Activated CD8-positive, alpha-beta memory T cell treated with anti-CD3 and anti-CD28 coated beads for 36 hours (primary cell): Measurements from ENCODE around the gene FLT1. TPM values are rescaled to one million over a fixed set of nuclear protein-coding genes. Genes with fewer than 3 reads are reported as not detected.

Experiments used
- CTCF ChIA-PET: fragments of 350-600 bp; sonication (Branson Sonifier 250); formaldehyde crosslinking; loops from one replicate; lab custom pipeline; 2021; ENCODE audit warnings: antibody characterized with exemption; lab: Charles Lee
- POLR2A ChIA-PET: fragments of 350-600 bp; sonication (Branson Sonifier 250); formaldehyde crosslinking; loops from one replicate; lab custom pipeline; 2021; ENCODE audit warnings: antibody characterized with exemption; lab: Charles Lee
- total RNA-seq, 2 experiments: library from RNA; stranded (reverse); gene quantifications; one replicate each; pipeline ENCODE4 v1.2.3, GENCODE V29; 2021

FLT1 gene
- total RNA-seq, 2 experiments from 2014 or later = 2.5 to 2.7 TPM

GRCh38 chr13:28492569-28493367 is 2.2 kb downstream of the FLT1 start:
- ChIA-PET POLR2A (interaction anchor here (0.7 kb wide), 1 partner anchor 166 kb away, joined by 3 read pairs; the partner anchor contains the start of gene POMP), CTCF (no interaction called here)

DNA sequence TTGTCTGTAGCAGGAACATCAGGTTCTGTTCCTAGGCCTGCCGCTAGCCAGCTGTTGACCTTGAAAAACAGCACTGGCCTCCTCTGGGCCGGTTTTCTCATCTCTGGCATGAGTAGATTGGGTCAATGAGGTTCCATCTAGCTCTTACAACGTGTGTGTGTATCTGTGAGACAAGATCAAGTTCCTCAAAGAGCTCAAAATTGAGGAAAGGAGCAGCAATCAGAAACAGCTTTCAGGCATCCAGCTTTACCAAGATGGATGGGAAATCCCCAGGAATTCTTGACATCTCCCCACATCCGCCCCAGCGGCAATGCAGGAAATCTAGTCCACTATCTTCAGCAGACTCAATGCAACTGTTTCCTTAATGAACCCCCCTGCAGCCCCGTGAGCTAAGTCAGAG is 4.9 kb downstream of the FLT1 start:
- CTCF ChIA-PET = no interaction called here

GRCh38 chr13:28489524-28489931 is 5.4 kb downstream of the FLT1 start:
- ChIA-PET CTCF (no interaction called here), POLR2A (no interaction called here)

More for the DNA sequence above, 4.9 kb downstream of the FLT1 start:
- POLR2A ChIA-PET = no interaction called here

GRCh38 chr13:28488376-28489005 is 6.4 kb downstream of the FLT1 start:
- CTCF ChIA-PET = no interaction called here
- POLR2A ChIA-PET = interaction anchor here (0.6 kb wide), 1 partner anchor 350 kb away, joined by 3 read pairs; the partner anchor contains the start of gene PAN3

DNA sequence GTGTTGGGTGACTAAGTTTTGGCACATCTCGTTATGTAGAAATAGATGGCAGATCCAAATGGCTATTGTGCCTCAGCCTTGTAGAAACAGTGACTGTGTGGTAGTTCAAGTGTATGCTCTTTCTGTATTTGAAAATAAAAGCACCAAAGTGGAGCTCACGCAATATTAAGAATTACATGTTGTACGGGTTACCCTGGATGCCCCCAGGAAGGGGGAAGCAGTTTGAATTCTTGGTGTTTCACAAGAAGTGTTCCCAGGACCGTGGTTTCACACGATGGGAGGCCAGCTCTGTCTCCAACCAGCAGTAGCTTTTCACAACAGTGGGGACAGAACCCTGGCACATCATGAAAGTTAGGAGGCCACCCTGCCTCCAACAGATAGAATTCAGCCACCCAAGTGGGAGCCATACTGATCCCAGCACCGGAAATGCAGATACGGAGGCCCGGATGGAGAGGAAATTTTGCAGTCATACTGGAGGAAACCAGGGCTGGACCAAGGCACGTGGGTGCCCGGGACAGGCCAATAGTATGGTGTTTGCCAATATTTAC is 8.9 kb downstream of the FLT1 start:
- POLR2A ChIA-PET = no interaction called here
- CTCF ChIA-PET = no interaction called here

DNA sequence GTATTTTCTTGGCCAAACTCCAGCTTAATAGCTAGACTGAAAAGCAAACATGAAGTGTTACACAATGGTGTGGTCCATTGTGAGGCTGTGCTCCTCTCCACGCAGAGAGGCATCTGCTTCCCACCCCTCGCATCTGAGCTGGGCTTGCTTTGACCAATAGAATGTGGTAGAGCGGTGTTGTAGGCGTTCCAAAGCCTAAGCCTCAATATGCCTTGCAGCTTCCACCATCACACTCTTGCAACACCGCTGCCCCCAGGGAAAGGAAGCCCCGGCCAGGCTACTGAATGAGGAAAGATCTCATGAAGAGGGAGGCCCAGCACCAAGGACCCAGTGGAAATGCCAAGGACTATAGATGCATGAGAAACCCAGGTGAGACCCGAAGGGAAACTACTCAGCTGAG is 9.4 kb downstream of the FLT1 start:
- ChIA-PET CTCF (no interaction called here), POLR2A (no interaction called here)

DNA sequence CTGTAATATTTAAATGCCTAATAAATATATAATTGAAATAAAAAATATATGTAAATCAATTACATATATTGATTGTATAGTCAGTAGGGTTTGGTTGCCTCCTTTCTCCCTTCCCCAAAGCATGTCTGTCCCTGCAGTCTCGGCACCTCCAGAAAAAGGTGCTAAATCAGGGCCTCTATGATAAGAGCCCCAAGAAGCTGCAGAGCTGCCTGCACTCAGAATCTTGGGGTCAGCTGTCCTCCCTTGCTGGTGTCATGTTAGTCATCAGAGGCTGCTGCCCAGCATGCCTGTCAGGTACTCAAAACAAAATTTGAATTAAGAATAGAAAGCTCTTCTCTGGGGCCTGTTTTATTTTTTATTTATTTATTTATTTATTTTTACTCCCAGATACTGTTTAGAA is 9.8 kb downstream of the FLT1 start:
- ChIA-PET CTCF (no interaction called here), POLR2A (no interaction called here)

DNA sequence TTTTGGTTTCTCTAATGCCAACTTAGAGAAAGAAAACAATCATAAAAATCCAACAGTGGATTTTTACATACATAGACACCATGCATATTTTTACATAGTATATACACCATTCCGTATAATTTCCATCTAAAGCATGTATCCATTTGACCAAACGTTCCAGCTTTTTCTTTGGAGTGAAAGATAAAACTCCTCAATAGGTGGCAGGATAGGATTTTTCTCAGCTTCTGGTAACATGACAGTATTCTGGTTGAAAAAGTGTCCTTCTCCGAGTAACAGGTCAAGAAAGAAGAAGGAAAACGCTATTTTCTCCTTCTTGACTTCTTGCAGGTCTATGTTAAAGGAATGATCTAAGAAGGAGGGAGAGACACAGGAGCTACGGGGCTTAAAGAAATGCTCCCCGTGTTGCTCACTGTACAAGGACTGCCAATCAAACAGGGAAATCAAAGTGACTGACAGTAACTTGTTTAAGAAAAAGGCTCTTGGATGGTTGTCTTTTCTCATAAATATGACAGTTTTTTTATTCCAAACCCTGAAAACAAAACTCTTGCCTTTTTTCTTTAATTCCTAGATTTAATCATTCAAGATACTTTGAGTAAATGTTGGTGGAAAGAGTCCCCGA is 11.5 kb downstream of the FLT1 start:
- CTCF ChIA-PET = no interaction called here
- POLR2A ChIA-PET = no interaction called here

DNA sequence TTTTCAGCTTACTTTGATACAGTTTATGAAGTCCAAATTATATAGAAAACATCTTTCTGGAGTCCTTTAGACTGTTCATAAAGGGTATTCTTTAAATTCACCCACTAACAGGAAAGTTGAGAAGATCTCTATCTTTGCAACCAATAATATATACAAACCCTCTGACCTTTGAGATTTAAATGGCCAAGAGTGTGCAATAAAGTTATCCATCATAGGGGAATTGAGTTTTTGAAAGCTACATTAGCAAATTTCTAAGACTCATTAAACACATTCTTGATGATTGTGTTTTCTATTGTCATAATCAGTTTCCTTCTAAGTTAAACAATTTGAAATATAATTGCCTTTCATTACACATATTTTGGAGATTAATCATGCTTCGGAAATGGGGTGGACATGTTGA is 15.9 kb downstream of the FLT1 start:
- ChIA-PET CTCF (no interaction called here), POLR2A (no interaction called here)

GRCh38 chr13:28478127-28478526 is 16.8 kb downstream of the FLT1 start:
- CTCF ChIA-PET = no interaction called here
- POLR2A ChIA-PET = no interaction called here

GRCh38 chr13:28477709-28477973 is 17.3 kb downstream of the FLT1 start:
- ChIA-PET CTCF (no interaction called here), POLR2A (no interaction called here)

DNA sequence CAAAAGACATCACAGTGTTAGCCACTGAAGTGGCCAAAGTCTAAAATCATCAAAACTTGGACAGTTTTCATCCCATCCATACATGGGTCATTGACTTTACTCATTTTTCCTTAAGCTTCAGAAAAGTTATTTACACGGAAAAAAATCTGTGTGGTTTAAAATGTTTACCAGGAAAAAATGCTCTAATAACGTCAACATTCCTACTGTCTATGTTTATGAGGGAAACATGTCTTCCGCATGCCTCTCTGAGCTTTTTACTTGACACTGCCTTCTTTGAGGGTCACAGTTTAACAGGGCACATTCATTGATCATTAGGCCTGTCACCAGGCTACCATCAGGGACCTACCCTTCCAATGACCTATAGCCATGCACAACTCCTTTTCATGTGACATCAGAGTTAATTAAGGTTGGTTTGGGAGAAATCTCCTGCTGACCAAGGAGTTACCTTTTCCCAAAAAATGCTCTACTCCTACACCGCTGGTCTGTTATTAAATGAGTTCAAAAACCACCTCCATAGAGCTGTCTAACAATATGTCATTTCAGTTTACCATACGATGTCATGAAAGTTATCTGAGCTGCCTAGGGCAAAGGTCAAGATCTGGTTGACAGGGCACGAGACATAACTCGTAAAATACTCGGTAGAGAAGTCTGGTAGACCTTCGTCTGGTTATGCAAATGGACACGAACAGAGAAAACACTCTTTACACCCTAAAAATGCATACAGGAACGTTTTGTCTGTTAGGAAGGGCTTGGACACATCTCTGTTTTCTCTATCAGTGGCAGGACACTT is 17.8 kb downstream of the FLT1 start:
- ChIA-PET POLR2A (no interaction called here), CTCF (no interaction called here)

- ChIA-PET POLR2A (no interaction called here), CTCF (no interaction called here)
Observed at GRCh38 chr13:28475916-28476725, 18.8 kb downstream of the FLT1 start.

GRCh38 chr13:28474491-28475134 is 20.3 kb downstream of the FLT1 start:
- POLR2A ChIA-PET = no interaction called here
- CTCF ChIA-PET = no interaction called here

- ChIA-PET POLR2A (no interaction called here), CTCF (no interaction called here)
Observed at GRCh38 chr13:28473044-28473443, 21.9 kb downstream of the FLT1 start.

DNA sequence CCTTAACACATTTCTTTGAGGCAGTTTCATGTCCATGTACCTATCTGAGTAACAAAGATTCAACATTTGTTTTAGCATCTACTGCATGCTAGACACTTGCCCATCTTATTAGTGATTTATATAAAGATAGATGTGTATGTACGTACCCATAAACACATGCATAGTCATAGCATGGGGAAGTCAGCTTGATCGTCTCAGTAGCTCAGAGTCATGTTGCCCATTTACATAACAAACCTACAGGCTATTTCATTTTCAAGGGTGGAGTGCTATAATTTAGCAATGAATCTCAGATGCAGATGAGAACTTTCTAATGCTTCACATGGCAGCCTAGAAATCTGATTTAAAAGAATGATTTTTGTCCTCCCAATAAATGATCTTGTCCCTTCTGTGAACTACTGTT is 23.5 kb downstream of the FLT1 start:
- CTCF ChIA-PET = no interaction called here
- POLR2A ChIA-PET = no interaction called here

DNA sequence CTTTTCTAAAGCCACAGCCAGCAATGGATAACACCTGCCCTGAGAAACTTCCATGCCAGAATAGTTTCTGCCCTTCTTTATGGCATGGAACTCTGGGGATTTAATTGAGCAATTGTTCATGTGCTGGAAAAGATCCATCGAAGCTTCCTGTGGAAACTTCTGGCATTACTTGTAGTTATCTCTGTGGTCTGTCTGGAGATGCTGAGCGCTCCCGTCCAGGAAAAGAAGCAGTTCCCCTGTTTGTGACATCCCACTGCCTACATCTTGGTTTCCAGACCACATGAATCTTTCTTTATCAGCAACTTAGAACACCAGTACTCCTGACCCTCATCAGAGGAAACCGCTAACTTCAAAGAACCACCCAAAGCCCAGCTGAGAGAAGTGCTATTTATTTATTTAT is 24.6 kb downstream of the FLT1 start:
- ChIA-PET CTCF (no interaction called here), POLR2A (no interaction called here)

- ChIA-PET CTCF (no interaction called here), POLR2A (no interaction called here)
Observed at GRCh38 chr13:28469316-28469715, 25.6 kb downstream of the FLT1 start.
